Nephron (organoid): Measurements from ENCODE around the gene HTR3E.

Experiments
- H3K27ac Mint-ChIP-seq, 3 experiments: 2 replicates each; pipeline ENCODE4 v1.8.0; 2020; ENCODE audit warnings: mixed read lengths in 3 of 3, mild to moderate bottlenecking in 2 of 3, moderate library complexity in 1 of 3
- H3K27me3 Mint-ChIP-seq: 2 replicates; pipeline ENCODE4 v1.8.0; 2021; ENCODE audit warnings: low read depth, mild to moderate bottlenecking, moderate library complexity, mixed read lengths
- H3K36me3 Mint-ChIP-seq: 2 replicates; pipeline ENCODE4 v1.8.0; 2020; ENCODE audit warnings: low read depth, mixed read lengths
- H3K4me1 Mint-ChIP-seq: 2 replicates; pipeline ENCODE4 v1.8.0; 2020; ENCODE audit warnings: mixed read lengths
- H3K4me3 Mint-ChIP-seq, 3 experiments: 2 replicates each; pipeline ENCODE4 v1.8.0; 2020; ENCODE audit warnings: mild to moderate bottlenecking in 3 of 3, mixed read lengths in 3 of 3, moderate library complexity in 2 of 3
- H3K9me3 Mint-ChIP-seq: 2 replicates; pipeline ENCODE4 v1.8.0; 2020; ENCODE audit warnings: mixed read lengths
- CTCF ChIP-seq, 3 experiments: fragments of 200-600 bp; sonication (generic); IDR thresholded peaks; one replicate each; pipeline ENCODE4 v1.5.0; 2021; ENCODE audit warnings: antibody characterized with exemption in 3 of 3; ENCODE audit not compliant: unreplicated experiment in 3 of 3

The HTR3E gene

DNA sequence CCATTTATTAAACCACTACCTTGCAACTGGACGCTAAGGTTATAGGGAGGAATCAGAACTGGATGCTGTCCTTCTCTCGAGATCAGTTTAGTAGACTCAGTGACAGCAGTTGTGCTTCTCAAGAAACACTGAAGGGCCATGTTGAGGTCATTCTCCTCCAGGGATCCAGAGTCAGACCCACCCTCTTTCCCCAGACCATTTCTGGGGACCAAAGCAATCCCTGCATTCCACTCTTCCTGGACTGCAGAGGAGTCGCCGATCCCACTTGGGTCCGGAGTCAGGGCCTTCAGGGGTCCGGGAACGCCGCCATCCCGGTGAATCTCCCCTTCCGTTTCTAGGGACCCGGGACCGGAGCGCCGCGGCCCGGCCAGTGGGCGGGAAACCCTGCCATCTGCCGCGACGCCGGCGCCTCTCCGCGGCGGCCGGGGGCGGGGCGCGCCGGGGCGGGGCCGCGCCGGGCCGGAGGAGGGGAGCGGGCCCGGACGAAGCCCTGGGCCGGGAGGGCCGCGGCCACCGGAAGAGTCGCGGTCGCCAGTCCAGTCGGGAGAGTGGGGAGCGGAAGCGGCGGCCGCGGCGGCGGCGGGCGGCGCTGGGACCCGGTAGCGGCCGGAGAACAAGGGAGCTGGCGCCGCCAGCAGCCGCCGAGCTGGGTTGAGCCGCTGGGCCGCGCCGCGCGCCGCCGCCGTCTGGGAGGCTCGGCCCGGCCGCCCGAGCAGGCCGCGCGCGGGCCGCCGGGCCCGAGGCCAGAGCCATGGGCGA lies 58.2 kb downstream of the HTR3E start, which contains the start of gene DVL3:
DVL3 (plus strand) TSS at position 493 of the 759 bp plus-strand sequence; CDS start at position 752, 259 bp downstream.
- no peak for TF ChIP-seq CTCF (IDR thresholded peaks at IDR 0.05; ENCODE audit: unreplicated experiment in 3 of 3)
- peaks cover 3% of the 10 kb centered on the region for H3K36me3 Mint-ChIP-seq
- H3K9me3 Mint-ChIP-seq, result no peaks in the 10 kb centered on the region
- peak within 1 kb of the TSS; percentile 94 to 100 (median 99) for H3K4me3 Mint-ChIP-seq
- H3K27ac Mint-ChIP-seq, result peak within 1 kb of the TSS; percentile 94 to 99 (median 98)
- H3K4me1 Mint-ChIP-seq, result peaks cover 38% of the 10 kb centered on the region
- H3K27me3 Mint-ChIP-seq, result no peaks in the 10 kb centered on the region

DNA sequence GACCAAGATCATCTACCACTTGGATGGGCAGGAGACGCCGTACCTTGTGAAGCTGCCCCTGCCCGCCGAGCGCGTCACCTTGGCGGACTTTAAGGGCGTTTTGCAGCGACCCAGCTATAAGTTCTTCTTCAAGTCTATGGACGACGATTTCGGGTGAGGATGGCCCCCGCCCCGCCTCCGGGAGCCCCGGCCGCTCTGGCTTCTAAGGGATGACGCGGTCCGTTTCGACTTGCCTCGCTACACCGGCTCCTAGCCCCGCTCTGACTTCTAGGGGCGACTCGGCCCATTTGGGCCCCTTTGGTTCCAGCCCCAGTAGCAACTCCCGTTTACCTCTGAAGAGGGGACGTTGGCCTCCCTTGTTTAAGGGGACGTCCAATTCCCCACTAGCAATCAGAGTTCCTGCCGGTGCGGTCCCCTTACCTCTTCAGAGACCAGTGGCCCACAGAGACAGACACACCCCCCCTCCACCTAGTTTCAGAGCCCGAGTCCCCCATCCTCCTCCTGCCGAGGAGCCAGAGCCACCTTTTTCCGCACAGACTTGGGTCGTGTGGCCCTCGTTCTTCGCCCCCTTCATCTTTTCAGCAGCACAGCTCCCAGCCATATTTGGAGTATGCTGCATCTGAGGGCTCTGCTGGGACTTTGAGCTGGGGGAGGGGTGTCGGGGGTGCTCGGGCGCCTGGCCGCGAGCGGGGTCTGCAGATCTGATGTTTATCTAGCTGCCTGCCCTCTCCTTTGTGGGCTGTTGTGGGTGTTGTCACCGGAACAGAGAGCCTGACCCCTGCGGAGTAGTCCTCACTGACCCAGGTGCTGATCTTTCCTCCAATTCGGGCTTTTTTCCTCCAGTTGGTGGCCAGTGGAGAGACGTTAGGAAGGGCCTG lies 59.0 kb downstream of the HTR3E start:
- Mint-ChIP-seq H3K4me3 (peak overlapping the region; percentile 94 to 100 (median 99)), H3K9me3 (no peaks in the 10 kb centered on the region), H3K36me3 (peaks cover 9% of the 10 kb centered on the region), H3K4me1 (peaks cover 46% of the 10 kb centered on the region), H3K27ac (peak overlapping the region; percentile 94 to 99 (median 98)), H3K27me3 (no peaks in the 10 kb centered on the region)
- TF ChIP-seq CTCF (IDR thresholded peaks at IDR 0.05; ENCODE audit: unreplicated experiment in 3 of 3), result no peak

DNA sequence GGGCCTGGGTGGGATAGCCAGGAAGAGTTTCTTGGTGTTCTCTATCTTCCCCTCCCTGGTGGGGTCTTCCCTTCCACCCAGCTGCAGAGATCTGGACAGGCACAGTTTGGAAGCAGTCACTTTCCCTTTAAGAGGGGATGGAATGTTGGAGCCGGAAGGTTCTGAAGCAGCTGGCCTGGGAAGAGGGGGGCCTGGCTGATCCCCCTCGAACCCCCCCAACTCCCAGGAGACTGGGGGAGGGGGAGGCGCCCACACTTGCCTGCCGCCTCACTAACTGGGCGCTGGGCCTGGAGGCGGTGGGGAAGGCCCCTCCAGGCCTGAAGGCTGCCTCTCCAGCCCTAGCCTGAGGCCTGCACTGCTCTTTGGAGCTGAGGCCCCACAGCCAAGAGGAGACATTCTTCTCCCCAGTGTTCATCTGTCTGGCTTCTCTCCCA lies 59.7 kb downstream of the HTR3E start:
- Mint-ChIP-seq H3K9me3 (no peaks in the 10 kb centered on the region), H3K4me1 (peaks cover 52% of the 10 kb centered on the region), H3K27ac (peak overlapping the region; percentile 94 to 99 (median 98)), H3K27me3 (no peaks in the 10 kb centered on the region), H3K4me3 (peak overlapping the region; percentile 94 to 100 (median 99)), H3K36me3 (peaks cover 11% of the 10 kb centered on the region)
- no peak for TF ChIP-seq CTCF (IDR thresholded peaks at IDR 0.05; ENCODE audit: unreplicated experiment in 3 of 3)
